NK-92 (cell line): ENCODE measurements around the gene GIMAP6.
"Not testable (repeated sequence)": the region's sequence is repeated elsewhere in the genome, so short reads cannot be mapped to it uniquely, and the experiment has no call there.

Experiments
- DNase-seq: peaks from one replicate; lab custom pipeline; 2025; ENCODE audit not compliant: unreplicated experiment; lab: John Stamatoyannopoulos, UW

Gene GIMAP6

DNA sequence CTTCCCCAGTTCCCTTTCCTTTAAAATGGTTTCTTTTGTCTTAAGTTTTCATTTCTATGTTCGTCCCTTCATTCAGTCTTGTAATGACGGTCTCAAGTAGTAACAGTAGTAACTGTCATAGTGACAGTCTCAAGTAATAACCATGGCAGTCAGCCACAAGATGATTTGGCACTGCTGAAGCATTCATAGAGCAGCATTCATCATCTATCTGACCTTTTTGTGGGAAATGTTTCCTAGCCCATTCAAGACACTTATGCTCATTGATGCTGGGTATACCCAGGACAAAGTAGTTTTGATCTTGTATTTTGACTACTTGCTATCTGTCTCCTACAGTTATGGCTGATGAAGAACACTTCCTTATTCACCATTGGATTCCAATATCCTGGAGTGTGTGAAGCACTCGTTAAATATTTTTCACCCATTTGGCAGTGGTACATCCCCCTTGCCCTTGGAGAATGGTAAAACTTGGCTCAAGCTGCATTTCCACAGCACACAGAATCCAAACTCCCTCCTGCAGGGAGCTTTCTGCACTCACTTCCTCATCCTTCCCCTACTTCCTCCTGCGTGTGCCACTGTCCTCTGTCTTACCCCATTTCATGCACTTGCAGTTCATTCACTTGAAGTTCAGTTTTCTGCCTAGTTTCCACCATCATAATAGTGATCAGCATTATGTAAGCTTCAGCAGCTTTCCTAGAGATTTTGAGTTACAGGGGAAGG lies 46.0 kb downstream of the GIMAP6 start:
- no peak for DNase-seq

DNA sequence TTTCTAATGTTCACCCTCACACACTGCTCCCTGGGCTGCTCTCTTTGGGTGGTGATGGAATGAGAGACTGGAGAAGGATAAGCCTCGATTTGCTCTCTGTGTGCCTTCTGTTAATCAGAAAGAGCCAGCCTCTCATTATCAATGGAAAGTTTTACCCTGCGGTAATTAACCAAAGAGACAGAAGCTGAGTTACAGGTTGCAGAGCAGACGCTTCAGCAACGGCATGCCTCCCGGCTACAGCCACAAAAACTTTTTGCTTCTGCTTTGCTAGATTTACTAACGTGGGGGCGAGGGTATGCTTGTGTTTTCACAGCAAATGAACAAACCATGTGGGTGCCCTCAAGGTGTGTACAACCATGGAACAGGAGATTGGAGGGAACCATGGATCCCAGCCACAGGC lies 47.0 kb downstream of the GIMAP6 start:
- DNase-seq: no peak

DNA sequence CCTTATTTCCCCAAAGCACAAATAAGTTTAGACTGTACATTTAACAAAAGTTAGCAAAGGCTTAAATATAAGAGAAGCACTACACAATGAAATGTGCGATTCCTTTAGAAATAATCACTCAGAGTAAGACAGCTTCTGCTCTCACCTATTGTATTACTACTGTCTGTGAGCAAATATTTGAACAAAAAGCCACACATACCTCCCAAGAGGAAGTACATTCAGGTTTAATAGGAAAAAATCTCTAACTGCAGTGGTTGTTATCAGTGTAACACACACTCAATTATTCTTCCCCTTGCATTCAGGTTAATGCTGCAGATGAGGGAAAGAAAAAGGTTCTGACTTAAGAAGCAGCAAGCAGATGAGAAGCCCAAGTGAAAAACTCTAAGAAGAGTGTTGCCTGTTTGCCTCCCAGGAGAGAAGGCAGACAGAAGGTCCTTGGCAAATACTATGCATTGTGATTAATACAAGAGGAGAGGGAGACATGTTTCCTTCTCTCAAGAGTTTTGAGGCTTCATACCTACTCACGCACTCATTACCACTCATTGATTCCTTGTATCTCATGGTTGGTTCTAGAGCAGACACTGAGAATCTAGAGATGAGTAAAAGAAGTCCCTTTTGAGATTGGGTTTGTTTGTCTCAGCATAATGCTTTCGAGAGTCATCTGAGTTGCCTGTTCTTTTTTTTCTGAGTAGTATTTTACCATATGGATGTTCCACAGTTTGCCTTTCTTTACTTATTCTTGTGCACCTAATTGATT lies 51.4 kb downstream of the GIMAP6 start:
- DNase-seq: no peak

DNA sequence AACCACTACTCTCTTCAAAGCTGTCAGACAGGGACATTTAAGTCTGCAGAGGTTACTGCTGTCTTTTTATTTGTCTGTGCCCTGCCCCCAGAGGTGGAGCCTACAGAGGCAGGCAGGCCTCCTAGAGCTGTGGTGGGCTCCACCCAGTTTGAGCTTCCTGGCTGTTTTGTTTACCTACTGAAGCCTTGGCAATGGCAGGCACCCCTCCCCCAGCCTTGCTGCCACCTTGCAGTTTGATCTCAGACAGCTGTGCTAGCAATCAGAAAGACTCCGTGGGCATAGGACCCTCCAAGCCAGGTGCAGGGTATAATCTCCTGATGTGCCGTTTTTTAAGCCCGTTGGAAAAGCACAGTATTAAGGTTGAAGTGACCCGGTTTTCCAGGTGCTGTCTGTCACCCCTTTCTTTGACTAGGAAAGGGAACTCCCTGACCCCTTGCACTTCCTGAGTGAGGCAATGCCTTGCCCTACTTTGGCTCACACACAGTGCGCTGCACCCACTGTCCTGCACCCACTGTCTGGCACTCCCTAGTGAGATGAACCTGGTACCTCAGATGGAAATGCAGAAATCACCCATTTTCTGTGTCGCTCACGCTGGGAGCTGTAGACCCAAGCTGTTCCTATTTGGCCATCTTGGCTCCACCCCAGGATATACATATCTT lies 52.1 kb downstream of the GIMAP6 start:
- DNase-seq: not testable (repeated sequence)
